Forelimb muscle (tissue), 1 donor: ENCODE measurements around the gene DNAAF9. TPM values are rescaled to one million over a fixed set of nuclear protein-coding genes. Genes with fewer than 3 reads are reported as not detected.
"Not testable (repeated sequence)": the region's sequence is repeated elsewhere in the genome, so short reads cannot be mapped to it uniquely, and the experiment has no call there.

Source experiments
- DNase-seq: peaks from one replicate; pipeline ENCODE4 v3.0.0-alpha.2; 2013; ENCODE audit warnings: low read depth
- polyA plus RNA-seq: library from polyadenylated mRNA; unstranded; fragments of 120-200 nt; gene quantifications from one replicate; pipeline ENCODE4 v1.2.1, GENCODE V29; 2013; ENCODE audit not compliant: insufficient read length

Gene DNAAF9
- polyA plus RNA-seq = 14.6 TPM

DNA sequence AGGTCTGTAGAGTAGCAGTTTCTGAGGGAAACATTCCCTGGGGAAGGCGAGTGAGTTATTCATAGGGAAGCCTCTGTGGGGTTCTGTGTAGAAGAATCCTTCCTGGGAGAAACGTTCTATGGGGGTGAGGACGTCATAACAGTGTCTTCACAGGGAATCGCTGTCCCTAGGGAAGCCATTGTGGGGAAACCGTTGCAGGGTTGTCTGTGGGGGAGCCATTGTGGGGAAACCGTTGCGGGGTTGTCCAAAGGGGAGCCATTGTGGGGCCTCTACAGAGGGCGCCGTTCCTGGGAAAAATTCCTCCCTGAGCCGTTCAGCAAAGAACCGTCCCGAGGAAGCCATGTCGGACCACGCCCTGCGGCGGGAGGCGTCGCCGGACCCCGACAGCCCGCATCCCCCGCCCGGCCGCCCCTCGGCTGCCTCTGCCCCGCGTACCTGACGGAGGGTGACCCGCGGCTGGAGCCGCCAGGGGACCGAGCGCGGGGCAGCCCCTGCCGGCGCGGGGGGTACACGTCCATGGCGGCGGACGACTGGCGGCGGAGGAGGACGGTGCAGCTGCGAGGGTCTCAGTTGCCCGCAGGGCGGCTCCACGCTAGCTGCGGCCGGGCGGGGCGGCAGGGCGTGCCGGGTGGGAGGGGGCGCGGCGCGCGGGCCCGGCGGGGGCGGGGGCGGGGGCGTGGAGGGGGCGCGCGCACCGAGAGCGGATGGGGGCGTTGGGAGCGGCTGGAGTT is at the start of gene DNAAF9:
Gene DNAAF9 (minus strand): TSS at position 630 of the 731 bp plus-strand sequence. CDS start 112 bp downstream, at position 518.
- no peak for DNase-seq

DNA sequence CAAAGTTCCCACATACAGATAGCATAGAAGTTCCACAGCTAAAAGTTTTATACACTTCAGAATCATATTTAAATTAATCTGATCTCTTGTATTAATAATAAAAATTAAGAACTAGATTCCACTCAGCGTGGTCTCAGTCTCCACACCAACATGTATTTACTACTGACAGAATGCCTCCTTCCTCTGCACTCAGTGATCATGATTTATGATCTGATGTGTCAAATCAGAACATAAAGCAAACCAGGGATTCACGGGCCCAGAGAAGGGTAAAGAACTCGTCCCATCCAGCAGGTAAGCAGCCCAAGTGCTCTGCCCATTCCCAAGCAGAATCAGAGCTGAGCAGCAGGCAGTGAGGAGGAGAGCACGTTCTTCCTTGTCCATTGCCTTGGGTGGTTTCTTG is 49.2 kb upstream of the DNAAF9 start:
- no peak for DNase-seq

DNA sequence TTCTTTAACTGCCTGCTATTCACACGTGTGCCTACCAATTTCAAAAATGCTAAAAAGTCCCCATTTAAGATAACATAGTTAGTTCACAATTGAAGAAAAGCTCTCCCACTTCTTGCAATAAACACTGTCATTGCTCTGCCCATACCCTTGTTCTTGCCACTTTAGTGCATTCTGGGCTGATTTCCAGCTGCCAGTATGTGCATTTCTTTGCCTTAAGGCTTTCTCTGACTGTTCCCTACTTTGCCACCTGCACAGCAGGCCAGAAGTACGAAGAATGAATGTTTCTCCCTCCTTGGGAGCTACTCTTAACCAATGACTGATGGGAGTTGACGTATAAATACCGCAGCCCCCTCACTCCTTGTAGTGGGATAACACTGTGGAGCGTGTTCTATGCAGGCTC is 47.4 kb upstream of the DNAAF9 start:
- DNase-seq = no peak

DNA sequence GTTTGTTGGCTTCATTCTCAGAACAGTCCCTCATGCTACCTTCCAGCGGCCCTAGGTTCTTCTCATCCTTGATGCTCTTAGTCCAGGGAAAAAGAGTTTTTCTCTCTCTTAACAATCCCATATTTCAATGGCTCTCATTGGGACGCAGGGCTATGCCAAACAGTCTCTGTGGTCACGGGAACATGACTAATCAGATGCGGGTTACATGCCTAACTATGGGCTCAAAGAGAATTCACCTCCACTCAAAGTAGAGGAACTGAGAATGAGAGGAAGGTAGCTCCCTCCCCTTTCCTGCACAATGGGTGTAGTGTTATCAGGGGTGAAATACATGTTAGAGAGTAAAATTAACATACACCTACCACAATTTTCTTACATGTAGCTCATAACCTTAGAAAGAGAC is 45.2 kb upstream of the DNAAF9 start:
- DNase-seq = no peak

DNA sequence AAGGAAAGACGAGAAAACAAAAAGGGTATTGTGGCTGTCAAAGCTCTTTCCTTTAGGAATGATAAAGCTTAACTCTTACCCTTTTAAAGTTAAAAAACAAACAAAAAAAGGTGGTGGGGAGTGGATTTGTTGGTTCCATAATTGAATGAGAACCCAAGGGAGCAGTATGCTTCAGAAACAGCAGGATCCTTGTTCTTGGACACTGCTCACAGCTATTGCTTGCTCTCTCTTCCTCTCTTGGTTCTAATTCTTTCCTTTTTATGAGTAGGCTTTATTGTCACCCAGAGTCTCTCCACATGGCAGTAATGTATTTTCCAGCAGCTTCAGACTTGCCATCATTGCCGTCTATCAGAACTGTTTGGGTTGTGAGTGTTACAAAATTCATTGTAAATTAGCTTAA is 44.7 kb upstream of the DNAAF9 start:
- no peak for DNase-seq

DNA sequence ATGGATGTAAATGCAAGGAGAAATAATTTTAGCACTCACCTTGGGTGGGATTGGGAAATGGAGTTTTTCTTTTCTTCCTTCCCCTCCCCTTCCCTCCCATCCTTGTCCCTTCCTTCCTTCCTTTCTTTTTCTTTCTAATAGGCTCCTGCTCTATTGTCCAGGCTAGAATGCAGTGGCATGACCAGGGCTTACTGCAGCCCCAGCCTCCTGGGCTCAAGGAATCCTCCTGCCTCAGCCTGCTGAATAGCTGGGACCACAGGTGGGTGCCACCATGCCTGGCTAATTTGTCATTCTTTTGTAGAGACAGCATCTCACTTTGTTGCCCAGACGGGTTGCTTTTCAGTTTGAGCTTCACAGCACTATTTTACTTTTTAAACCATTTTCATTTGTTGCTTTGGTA is 41.9 kb upstream of the DNAAF9 start:
- no peak for DNase-seq

DNA sequence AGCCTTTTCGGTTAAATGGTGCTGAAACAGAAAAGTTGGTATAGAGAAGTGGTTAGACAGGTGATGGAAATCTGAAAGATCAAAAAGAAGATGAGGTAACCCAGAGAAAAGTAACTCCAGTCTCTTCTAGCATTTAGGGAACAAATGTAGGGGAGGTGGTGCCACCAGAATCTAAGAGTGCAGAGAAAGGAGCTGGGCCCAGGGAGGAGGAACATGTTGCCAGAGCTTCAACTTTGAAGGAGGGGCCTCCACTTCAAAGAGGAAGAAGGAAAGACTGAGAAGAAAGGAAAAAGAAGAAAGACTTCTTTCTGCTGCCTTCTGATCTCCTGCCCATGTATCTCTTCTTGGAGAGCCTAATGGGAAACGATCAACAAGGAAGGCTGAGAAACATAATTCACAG is 39.9 kb upstream of the DNAAF9 start:
- no peak for DNase-seq

DNA sequence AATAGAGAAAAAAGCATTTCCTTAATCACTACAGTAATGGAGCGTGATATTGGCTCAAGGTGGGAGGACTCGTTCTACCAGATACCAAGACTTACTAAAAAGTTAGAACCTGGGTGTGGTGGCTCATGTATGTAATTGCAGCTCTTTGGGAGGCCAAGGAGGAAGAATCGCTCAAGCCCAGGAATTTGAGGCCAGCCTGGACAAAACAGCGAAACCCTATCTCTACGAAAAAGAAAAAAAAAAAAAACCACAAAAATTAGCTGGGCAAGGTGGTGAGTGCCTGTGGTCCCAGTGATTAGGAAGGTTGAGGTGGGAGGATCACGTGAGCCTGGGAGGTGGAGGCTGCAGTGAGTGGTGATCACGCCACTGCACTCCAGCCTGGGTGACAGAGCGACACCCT is 39.3 kb upstream of the DNAAF9 start:
- DNase-seq = no peak

DNA sequence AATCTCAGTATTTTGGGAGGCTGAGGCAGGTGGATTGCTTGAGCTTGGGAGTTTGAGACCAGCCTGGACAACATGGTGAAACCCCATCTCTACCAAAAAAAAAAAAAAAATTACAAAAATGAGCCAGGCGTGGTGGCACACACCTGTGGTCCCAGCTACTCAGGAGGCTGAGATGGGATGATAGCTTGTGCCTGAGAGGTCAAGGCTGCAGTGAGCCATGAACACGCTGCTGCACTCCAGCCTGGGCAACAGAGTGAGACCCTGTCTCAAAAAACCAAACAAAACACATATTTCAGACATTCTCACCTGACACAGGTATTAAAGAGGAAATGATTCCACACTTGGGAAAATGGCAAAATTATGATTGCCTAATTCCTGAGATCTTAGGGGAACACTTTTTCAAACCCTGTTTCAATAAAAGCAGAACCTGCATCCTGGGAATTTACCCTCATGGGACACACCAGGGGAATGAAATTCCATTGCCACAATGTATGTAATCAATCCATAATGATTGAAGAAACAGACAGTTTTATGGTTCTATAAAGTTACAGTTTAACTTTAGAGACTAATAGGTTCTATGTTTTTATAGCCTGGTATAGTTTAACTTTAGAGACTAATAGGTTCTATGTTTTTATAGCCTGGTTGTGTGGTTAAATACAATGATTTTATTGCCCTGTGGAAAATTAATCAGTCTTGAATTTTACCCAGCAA is 29.6 kb upstream of the DNAAF9 start:
- no peak for DNase-seq

DNA sequence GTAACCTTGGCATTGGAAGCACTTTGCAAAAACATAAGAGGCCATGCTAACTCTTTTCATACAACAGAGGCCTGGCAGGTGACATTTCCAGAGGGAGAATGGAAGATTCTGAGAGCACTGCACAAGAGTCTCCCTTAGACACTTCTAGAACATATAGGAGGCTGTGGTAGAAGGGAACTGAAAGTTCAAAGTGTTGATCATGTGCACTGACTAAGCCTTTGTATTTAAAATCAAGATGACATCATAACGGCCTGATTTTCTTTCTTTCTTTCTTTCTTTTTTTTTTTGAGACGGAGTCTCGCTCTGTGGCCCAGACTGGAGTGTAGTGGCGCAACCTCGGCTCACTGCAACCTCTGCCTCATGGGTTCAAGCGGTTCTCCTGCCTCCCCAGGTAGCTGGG is 26.8 kb upstream of the DNAAF9 start:
- DNase-seq = no peak

DNA sequence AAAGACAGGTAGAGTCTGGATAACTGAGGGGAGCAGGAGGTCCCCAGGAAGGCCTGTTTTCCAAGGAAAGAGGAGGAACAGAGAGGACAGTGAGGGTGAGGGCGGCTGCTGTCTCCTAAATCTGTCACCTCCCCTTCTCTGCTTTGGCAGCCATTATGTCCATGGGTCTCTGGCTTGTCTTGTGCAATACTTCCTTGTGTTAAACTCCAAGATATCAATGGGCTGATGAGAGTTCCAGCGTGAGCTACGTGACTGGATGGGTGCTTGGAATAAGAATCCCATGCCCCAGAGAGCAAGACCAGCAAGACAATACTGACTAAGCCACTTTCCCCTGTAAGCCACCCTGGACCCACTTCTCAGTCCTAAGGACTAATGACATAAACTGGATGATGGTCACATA is 26.3 kb upstream of the DNAAF9 start:
- DNase-seq = no peak

DNA sequence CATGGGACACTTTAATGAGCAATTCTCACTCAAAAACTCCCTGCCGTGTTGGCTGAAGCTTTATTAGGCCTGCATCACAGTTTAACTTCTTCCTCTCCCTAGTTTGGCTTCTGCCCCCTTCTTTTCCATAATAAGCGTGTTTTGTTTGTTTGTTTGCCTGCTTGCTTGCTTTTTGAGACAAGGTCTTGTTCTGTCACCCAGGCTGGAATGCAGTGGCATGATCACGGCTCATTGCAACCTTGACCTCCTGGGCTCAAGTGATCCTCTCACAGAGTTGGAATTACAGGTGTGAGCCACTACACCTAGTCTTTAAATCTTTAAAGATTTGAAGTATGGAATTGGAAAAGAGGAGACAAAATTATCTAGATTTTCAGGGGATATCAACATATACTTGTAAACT is 25.4 kb upstream of the DNAAF9 start:
- no peak for DNase-seq

DNA sequence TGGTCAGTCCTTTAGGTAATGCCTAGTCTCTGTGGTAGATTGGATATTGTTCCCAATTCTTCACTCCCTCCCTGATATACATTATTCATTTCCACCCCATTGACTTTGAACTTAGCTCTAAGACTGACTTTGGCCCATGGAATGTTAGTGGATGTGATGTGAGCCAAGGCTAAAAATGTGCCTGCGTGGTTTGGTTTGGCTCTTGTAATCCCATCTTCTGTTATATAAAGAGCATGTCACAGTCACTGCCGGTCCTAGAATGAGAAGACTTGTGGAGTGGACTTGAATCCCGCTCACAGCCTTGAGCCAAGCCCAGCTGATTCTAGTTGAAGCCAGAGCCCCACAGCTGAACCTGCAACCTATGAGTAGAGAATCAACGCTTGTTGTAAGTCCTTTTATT is 23.6 kb upstream of the DNAAF9 start:
- no peak for DNase-seq

DNA sequence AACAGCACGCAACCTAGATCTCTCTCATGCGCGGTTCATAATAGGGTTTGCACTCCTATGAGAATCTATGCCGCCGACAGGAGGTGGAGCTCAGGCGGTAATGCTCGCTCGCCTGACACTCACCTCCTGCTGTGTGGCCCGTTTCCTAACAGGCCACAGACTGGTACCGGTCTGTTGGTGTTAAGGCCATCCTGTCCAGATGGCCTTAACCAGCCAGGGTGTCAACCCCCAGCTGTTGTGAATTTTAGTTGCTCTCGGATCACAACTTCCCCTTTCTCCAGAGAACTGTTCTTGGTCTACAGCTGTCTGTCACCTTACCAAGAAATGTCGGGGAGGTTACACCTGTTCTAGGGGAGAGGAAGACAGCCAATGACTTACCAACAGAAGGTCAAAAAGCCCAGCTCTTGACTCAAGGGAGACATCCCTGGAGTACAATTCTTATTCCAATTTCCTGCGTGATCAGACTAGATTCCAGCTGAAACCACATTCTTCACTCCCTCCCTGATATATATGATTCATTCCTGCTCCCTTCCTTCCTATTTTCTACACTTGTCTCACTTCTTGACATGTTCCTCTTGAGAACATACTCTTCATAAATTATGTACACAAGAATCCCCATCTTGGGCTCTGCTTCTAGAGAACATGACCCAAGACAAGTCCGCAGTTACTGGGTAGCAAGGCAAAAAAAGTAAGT is 23.1 kb upstream of the DNAAF9 start:
- DNase-seq = no peak

DNA sequence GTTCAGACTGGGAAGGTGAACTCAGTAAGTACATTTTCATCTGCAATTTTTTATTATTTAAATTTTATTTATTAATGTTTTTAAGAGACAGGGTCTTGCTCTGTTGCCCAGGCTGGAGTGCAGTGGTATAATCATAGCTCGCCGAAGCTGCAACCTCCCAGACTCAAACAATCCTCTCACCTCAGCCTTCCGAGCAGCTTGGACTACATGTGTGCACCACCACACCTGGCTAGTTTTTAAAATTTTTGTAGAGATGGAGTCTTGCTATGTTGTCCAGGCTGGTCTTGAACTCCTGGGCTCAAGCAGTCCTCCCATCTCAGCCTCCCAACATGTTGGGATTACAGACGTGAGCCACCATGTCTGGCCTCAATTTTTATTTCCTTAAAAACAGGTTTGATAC is 19.3 kb upstream of the DNAAF9 start:
- DNase-seq = not testable (repeated sequence)

DNA sequence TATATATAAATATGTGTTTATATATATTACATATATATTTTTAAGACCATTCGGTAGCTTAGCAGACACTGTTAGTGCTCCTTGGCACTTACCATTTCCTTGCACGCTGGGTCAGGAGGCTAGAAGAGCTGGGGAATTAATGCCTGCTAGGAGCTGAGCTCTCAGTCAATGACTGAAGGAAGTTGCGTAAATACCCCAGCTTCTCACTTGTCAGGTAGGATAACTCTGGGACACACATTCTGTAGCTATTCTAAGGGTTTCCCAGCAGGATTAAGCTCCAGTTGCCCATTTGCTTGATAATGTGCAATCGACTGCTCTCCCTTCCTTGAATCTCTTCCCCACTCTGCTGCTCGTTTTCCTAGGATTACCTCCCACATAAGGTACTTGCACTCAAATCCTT is 15.7 kb upstream of the DNAAF9 start:
- DNase-seq = no peak

DNA sequence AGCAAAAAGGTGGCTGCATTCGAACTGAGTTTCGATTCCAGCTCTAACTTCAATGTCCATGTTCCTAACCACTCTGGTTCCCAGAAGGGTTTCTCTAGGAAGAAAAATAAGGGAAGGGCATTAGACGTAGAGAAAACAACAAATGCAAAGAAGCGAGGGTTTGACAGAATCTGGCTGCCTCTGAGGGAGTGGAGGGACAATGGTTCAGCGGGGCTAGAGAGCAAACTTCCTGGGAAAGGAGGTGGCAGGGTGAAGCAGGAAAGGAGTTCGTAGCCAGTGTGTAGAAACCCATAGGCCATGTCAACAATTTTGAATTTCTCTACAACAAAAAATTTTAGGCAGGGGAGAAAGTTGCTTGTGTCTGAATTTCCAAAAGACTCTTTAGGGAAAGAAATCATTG is 14.5 kb upstream of the DNAAF9 start:
- DNase-seq = no peak

DNA sequence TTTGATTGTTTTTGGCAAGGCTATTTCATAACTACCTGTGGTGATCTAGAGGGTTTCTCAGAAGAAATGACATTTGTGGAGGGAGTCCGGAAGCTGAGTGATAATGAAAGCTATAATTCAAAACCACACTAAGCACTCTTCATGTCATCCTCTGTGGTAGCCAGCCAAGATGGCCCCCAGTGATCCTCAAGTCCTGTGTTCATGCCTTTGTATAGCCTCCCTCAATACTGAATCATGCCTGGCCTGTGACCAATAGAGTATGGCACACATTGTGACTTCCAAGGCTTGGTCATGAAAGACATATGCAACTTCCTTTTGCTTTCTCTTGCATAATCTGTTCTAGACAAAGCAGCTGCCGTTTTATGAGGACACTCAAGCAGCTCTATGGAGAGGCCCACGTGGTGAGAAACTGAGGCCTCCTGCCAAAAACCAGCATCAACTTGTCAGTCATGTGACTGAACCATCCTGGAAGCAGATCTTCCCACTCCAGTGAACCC is 12.8 kb upstream of the DNAAF9 start:
- DNase-seq = no peak

DNA sequence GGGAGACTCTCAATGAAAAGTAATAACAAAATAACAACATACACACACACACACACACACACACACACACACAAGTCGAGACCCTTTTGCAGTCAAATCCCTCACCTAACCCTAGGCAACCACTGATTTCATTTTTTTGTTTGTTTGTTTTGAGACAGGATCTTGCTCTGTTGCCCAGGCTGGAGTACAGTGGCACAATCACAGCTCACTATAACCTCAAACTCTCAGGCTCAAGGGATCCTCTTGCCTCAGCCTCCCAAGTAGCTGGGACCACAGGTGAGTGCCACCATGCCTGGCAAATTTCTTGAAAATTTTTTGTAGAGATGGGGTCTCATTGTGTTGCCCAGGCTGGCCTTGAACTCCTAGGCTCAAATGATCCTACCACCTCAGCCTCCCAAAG is 10.7 kb upstream of the DNAAF9 start:
- not testable (repeated sequence) for DNase-seq

DNA sequence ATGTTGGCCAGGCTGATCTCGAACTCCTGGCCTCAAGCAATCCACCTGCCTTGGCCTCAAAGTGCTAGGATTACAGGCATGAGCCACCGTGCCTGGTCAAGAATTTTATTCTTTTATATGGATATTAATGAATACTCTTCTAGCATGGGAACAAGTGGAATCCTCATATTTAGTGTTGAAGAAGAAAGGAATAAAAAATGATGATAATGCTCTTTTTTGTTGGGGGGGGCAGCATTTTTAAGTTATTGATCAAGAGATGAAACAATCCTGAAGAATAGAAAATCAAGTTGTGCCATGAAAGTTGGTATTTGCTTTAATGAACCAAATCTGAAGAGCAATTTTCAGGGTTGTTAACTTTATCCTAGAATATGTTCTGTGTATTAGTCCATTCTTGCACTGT is 6.7 kb upstream of the DNAAF9 start:
- no peak for DNase-seq

DNA sequence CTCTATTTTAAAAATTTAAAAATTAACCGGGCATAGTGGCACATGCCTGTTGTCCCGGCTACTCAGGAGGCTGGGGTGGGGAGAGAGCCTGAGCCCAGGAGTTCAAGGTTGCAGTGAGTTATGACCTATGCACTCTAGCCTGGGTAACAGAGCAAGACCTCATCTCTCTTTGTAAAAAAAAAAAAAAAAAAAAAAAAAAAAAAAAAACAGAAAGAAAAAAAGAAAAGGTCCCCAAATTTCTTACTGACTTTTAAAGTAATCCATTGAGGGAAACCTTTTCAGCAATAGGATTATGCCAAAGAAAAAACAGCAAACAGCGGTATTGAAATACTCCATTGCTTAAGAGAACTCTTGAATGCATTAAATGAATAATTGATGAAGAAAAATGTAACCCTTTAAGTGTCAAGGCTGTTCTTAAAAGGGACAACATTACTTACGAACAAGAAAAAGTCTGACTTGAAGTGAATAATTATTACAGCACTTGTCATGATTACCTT is 6.0 kb upstream of the DNAAF9 start:
- DNase-seq = no peak

DNA sequence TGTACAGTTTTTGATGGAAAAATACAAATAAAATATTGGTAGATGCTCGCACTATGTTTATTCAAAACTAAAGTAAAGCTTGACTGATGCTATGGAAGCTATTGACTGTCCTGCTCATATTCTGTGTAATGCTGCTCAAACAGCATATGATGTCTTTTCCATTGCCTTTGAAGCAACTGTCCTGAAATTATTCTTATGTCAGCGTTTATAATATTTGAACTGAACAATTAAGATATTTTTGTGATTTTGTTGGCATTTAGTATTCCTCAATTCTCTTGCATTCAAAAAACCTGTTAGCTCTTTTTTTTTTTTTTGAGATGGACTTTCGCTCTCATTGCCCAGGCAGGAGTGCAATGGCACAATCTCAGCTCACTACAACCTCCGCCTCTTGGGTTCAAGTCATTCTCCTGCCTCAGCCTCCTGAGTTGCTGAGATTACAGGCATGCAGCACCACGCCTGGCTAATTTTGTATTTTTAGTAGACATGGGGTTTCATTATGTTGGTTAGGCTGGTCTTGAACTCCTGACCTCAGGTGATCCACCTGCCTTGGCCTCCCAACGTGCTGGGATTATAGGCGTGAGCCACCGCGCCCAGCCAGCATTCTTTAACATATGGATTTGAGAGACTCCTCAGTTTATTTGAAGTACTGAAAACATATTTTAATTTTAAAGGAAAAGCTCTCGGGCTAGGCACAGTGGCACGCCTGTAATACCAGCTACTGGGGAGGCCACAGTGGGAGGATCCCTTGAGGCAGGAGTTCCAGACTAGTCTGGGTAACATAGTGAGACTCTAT is 5.3 kb upstream of the DNAAF9 start:
- DNase-seq = no peak
